ENCODE data around the gene HIVEP2. TPM values are rescaled to one million over a fixed set of nuclear protein-coding genes. Genes with fewer than 3 reads are reported as not detected.

HIVEP2 gene
- polyA plus RNA-seq, 3 donors: 0.16 to 1.4 (median 0.64) TPM

- intact Hi-C loops (cut with micrococcal nuclease): no loop called here
- no peaks in the 10 kb centered on the region for H3K36me3 Mint-ChIP-seq
- no peaks in the 10 kb centered on the region for H3K79me2 ChIP-seq (ENCODE audit: insufficient read depth, low read length)
- no peak overlapping the region for H3K4me3 Mint-ChIP-seq
- H3K9me3 Mint-ChIP-seq: no peaks in the 10 kb centered on the region
- no peaks in the 10 kb centered on the region for H3K4me1 ChIP-seq (ENCODE audit: control insufficient read depth in 1 of 2, insufficient read depth in 2 of 2, low read length in 2 of 2)
- H3K27ac ChIP-seq (ENCODE audit: low read depth in 1 of 2, low read length in 2 of 2): no peak overlapping the region
- H4K20me1 ChIP-seq (ENCODE audit: insufficient read depth, low read length): no peaks in the 10 kb centered on the region
- no peaks in the 10 kb centered on the region for H3K36me3 ChIP-seq (replicated peaks in 1 of 2; ENCODE audit: control insufficient read depth in 1 of 2, insufficient read depth in 2 of 2, low read length in 2 of 2)
- WGBS (ENCODE audit: insufficient coverage): 94% methylated on average over 8 of the region's 21 CpGs
- peaks cover 6% of the 10 kb centered on the region for H3K4me1 Mint-ChIP-seq
- TF ChIP-seq CTCF (IDR thresholded peaks at IDR 0.05): no peak
- H3K9ac ChIP-seq (ENCODE audit: insufficient read depth, low read length, poor library complexity, severe bottlenecking): no peak overlapping the region
- no peaks in the 10 kb centered on the region for H3K9me3 ChIP-seq (replicated peaks in 1 of 2; ENCODE audit: control insufficient read depth in 1 of 2, insufficient read depth in 1 of 2, low read length in 2 of 2)
- DNase-seq: no peak
- H2AFZ ChIP-seq (ENCODE audit: insufficient read depth, low read depth, low read length, poor library complexity, severe bottlenecking): no peak overlapping the region
- H3K27me3 Mint-ChIP-seq (ENCODE audit: low read depth in 3 of 3): peaks cover 0 to 2% (median 0%) of the 10 kb centered on the region in 3 donors
- no peaks in the 10 kb centered on the region for H3K27me3 ChIP-seq (ENCODE audit: control insufficient read depth in 2 of 2, insufficient read depth in 2 of 2, low read length in 2 of 2)
- peak overlapping the region in 1 of 7 donors; percentile 68 for H3K27ac Mint-ChIP-seq
- no peak overlapping the region for H3K4me2 ChIP-seq (replicated peaks; ENCODE audit: extremely low read depth, low read length, poor library complexity, severe bottlenecking)
- no peak overlapping the region for H3K4me3 ChIP-seq (replicated peaks in 1 of 3; ENCODE audit: low read depth in 2 of 3, low read length in 3 of 3)
Observed at GRCh38 chr6:142935553-142936517, 9.1 kb downstream of the HIVEP2 start.

GRCh38 chr6:142934599-142934998 is 10.4 kb downstream of the HIVEP2 start:
- Histone ChIP-seq H3K4me1 (ENCODE audit: control insufficient read depth in 1 of 2, insufficient read depth in 2 of 2, low read length in 2 of 2) (no peaks in the 10 kb centered on the region), H3K79me2 (ENCODE audit: insufficient read depth, low read length) (no peaks in the 10 kb centered on the region), H4K20me1 (ENCODE audit: insufficient read depth, low read length) (no peaks in the 10 kb centered on the region), H3K9ac (ENCODE audit: insufficient read depth, low read length, poor library complexity, severe bottlenecking) (no peak overlapping the region), H3K4me3 (replicated peaks in 1 of 3; ENCODE audit: low read depth in 2 of 3, low read length in 3 of 3) (no peak overlapping the region), H3K27ac (ENCODE audit: low read depth in 1 of 2, low read length in 2 of 2) (no peak overlapping the region), H3K9me3 (replicated peaks in 1 of 2; ENCODE audit: control insufficient read depth in 1 of 2, insufficient read depth in 1 of 2, low read length in 2 of 2) (no peaks in the 10 kb centered on the region), H3K4me2 (replicated peaks; ENCODE audit: extremely low read depth, low read length, poor library complexity, severe bottlenecking) (no peak overlapping the region), H2AFZ (ENCODE audit: insufficient read depth, low read depth, low read length, poor library complexity, severe bottlenecking) (no peak overlapping the region), H3K36me3 (replicated peaks in 1 of 2; ENCODE audit: control insufficient read depth in 1 of 2, insufficient read depth in 2 of 2, low read length in 2 of 2) (no peaks in the 10 kb centered on the region), H3K27me3 (ENCODE audit: control insufficient read depth in 2 of 2, insufficient read depth in 2 of 2, low read length in 2 of 2) (no peaks in the 10 kb centered on the region)
- H3K9me3 Mint-ChIP-seq: no peaks in the 10 kb centered on the region
- peaks cover 6% of the 10 kb centered on the region for H3K4me1 Mint-ChIP-seq
- WGBS (ENCODE audit: insufficient coverage): no CpG with 5 or more reads among the region's 3 CpGs
- no peaks in the 10 kb centered on the region for H3K36me3 Mint-ChIP-seq
- no peak for DNase-seq
- no peak for TF ChIP-seq CTCF (IDR thresholded peaks at IDR 0.05)
- H3K27ac Mint-ChIP-seq: no peak overlapping the region
- intact Hi-C loops (cut with micrococcal nuclease): no loop called here
- H3K4me3 Mint-ChIP-seq: no peak overlapping the region
- H3K27me3 Mint-ChIP-seq (ENCODE audit: low read depth in 3 of 3): peaks cover 0 to 2% (median 0%) of the 10 kb centered on the region in 3 donors
